ENCODE results near the gene TMEM178B. TPM values are rescaled to one million over a fixed set of nuclear protein-coding genes. Genes with fewer than 3 reads are reported as not detected.

TMEM178B gene
- total and polyA plus RNA-seq, 2 donors (not counting 1 experiment from before 2014, with no cell fraction given) = 0.28 to 0.96 TPM

DNA sequence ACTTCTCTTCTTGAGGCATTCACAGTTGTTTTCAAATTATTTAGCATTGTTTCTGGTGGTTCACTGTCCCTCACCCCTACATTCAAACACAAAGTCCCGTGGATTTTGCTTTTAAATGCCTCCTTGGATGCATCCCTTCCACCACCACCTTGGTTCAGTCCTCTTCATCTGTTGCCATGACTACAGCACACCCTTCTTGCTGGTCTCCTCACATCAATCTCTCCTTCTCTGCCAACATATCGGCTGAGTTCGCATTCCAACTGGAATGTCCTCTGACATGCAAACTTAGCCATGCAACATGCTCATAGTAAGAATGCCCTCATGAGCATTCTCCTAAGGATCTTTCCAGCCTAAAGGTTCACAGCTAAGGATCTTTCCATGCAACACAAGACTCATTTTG lies 279.1 kb downstream of the TMEM178B start:
- DNase-seq (no peak), ATAC-seq (ENCODE audit: low read depth) (no peak)
- H3K79me2 ChIP-seq (ENCODE audit: control insufficient read depth, insufficient read depth, low read length) = no peaks in the 10 kb centered on the region
- no peak overlapping the region for H3K9ac ChIP-seq (ENCODE audit: low read length)
- peaks cover 14% of the 10 kb centered on the region for H3K27me3 Mint-ChIP-seq
- no peaks in the 10 kb centered on the region for H4K20me1 ChIP-seq (ENCODE audit: control insufficient read depth, insufficient read depth, low read length, poor library complexity, severe bottlenecking)
- H3K27me3 ChIP-seq (replicated peaks in 1 of 4; ENCODE audit: control extremely low read depth in 1 of 4, control insufficient read depth in 3 of 4, insufficient read depth in 4 of 4, low read length in 3 of 4) = peaks cover 0 to 2% (median 0%) of the 10 kb centered on the region in 4 experiments
- no peaks in the 10 kb centered on the region for H3K36me3 ChIP-seq (replicated peaks in 1 of 2; ENCODE audit: control extremely low read depth in 1 of 2, control insufficient read depth in 1 of 2, extremely low read depth in 1 of 2, insufficient read depth in 2 of 2, low read length in 1 of 2)
- no peak for TF ChIP-seq EZH2 (IDR thresholded peaks at IDR 0.05; ENCODE audit: borderline replicate concordance, insufficient read depth, low read depth, low read length, poor library complexity, severe bottlenecking)
- TF ChIP-seq, protein P1, sequence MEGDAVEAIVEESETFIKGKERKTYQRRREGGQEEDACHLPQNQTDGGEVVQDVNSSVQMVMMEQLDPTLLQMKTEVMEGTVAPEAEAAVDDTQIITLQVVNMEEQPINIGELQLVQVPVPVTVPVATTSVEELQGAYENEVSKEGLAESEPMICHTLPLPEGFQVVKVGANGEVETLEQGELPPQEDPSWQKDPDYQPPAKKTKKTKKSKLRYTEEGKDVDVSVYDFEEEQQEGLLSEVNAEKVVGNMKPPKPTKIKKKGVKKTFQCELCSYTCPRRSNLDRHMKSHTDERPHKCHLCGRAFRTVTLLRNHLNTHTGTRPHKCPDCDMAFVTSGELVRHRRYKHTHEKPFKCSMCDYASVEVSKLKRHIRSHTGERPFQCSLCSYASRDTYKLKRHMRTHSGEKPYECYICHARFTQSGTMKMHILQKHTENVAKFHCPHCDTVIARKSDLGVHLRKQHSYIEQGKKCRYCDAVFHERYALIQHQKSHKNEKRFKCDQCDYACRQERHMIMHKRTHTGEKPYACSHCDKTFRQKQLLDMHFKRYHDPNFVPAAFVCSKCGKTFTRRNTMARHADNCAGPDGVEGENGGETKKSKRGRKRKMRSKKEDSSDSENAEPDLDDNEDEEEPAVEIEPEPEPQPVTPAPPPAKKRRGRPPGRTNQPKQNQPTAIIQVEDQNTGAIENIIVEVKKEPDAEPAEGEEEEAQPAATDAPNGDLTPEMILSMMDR (IDR thresholded peaks at IDR 0.05) = no peak
- 89% methylated on average over 3 of the region's 3 CpGs for WGBS (ENCODE audit: insufficient coverage)
- H3K27ac Mint-ChIP-seq = no peak overlapping the region
- no peak overlapping the region for H3K4me3 ChIP-seq (ENCODE audit: control extremely low read depth in 1 of 5, extremely low read depth in 1 of 5, insufficient read depth in 1 of 5, low read depth in 2 of 5, low read length in 4 of 5)
- H3K27ac ChIP-seq (ENCODE audit: low read length in 2 of 2) = no peak overlapping the region
- H3K9me3 Mint-ChIP-seq (ENCODE audit: insufficient read depth) = no peaks in the 10 kb centered on the region
- no peaks in the 10 kb centered on the region for H3K4me1 Mint-ChIP-seq
- no peaks in the 10 kb centered on the region for H3K9me3 ChIP-seq (ENCODE audit: control extremely low read depth in 1 of 3, control insufficient read depth in 2 of 3, insufficient read depth in 1 of 3, low read length in 2 of 3)
- ChIA-PET POLR2A (no interaction called here), CTCF (no interaction called here)
- intact Hi-C loops (cut with micrococcal nuclease) = no loop called here
- no peak overlapping the region for H3K4me2 ChIP-seq (replicated peaks; ENCODE audit: low read depth, low read length, poor library complexity, severe bottlenecking)
- H3K4me1 ChIP-seq (ENCODE audit: control insufficient read depth in 2 of 2, insufficient read depth in 2 of 2, low read length in 2 of 2) = no peaks in the 10 kb centered on the region
- H3K4me3 Mint-ChIP-seq = no peak overlapping the region
- H2AFZ ChIP-seq (ENCODE audit: insufficient read depth, low read depth, low read length, poor library complexity, severe bottlenecking) = no peak overlapping the region

GRCh38 chr7:141354251-141354650 lies 280.4 kb downstream of the TMEM178B start:
- Histone ChIP-seq H3K4me2 (replicated peaks; ENCODE audit: low read depth, low read length, poor library complexity, severe bottlenecking) (no peak overlapping the region), H3K4me1 (ENCODE audit: control insufficient read depth in 2 of 2, insufficient read depth in 2 of 2, low read length in 2 of 2) (no peaks in the 10 kb centered on the region), H3K36me3 (replicated peaks in 1 of 2; ENCODE audit: control extremely low read depth in 1 of 2, control insufficient read depth in 1 of 2, extremely low read depth in 1 of 2, insufficient read depth in 2 of 2, low read length in 1 of 2) (no peaks in the 10 kb centered on the region), H4K20me1 (ENCODE audit: control insufficient read depth, insufficient read depth, low read length, poor library complexity, severe bottlenecking) (no peaks in the 10 kb centered on the region), H3K79me2 (ENCODE audit: control insufficient read depth, insufficient read depth, low read length) (no peaks in the 10 kb centered on the region), H2AFZ (ENCODE audit: insufficient read depth, low read depth, low read length, poor library complexity, severe bottlenecking) (no peak overlapping the region), H3K27ac (ENCODE audit: low read length in 2 of 2) (no peak overlapping the region), H3K4me3 (ENCODE audit: control extremely low read depth in 1 of 5, extremely low read depth in 1 of 5, insufficient read depth in 1 of 5, low read depth in 2 of 5, low read length in 4 of 5) (no peak overlapping the region), H3K27me3 (replicated peaks in 1 of 4; ENCODE audit: control extremely low read depth in 1 of 4, control insufficient read depth in 3 of 4, insufficient read depth in 4 of 4, low read length in 3 of 4) (no peaks in the 10 kb centered on the region), H3K9ac (ENCODE audit: low read length) (no peak overlapping the region), H3K9me3 (ENCODE audit: control extremely low read depth in 1 of 3, control insufficient read depth in 2 of 3, insufficient read depth in 1 of 3, low read length in 2 of 3) (no peaks in the 10 kb centered on the region)
- DNase-seq (no peak), ATAC-seq (ENCODE audit: low read depth) (no peak)
- Mint-ChIP-seq H3K9me3 (ENCODE audit: insufficient read depth) (no peaks in the 10 kb centered on the region), H3K27me3 (peaks cover 14% of the 10 kb centered on the region), H3K4me3 (no peak overlapping the region), H3K27ac (no peak overlapping the region), H3K4me1 (no peaks in the 10 kb centered on the region)
- WGBS (ENCODE audit: insufficient coverage) = no CpG with 5 or more reads among the region's 1 CpG
- intact Hi-C loops (cut with micrococcal nuclease) = no loop called here
- TF ChIP-seq, protein P1 (IDR thresholded peaks at IDR 0.05) = no peak
- no peak for TF ChIP-seq EZH2 (IDR thresholded peaks at IDR 0.05; ENCODE audit: borderline replicate concordance, insufficient read depth, low read depth, low read length, poor library complexity, severe bottlenecking)
- ChIA-PET CTCF (interaction anchor here (1.4 kb wide), 1 partner anchor 543 kb away, joined by 3 read pairs; no protein-coding TSS in a partner anchor), POLR2A (no interaction called here)

Measured in B cell (primary cell).